GM12892 (cell line): Measurements from ENCODE around the gene PARD6G.

ENCODE experiments used
- POLR2A ChIP-seq: IDR thresholded peaks from 2 replicates; pipeline ENCODE4 v1.6.1; 2011; ENCODE audit warnings: low read depth, low read length, control low read depth
- POLR2AphosphoS5 ChIP-seq: IDR thresholded peaks from 2 replicates; pipeline ENCODE4 v1.6.1; 2011; ENCODE audit warnings: low read depth, low read length, control low read depth
- TAF1 ChIP-seq: IDR thresholded peaks from 2 replicates; pipeline ENCODE4 v1.6.1; 2011; ENCODE audit warnings: low read depth, mild to moderate bottlenecking, control low read depth, low read length, borderline replicate concordance

- TF ChIP-seq POLR2A (no peak), POLR2AphosphoS5 (no peak), TAF1 (no peak)
Measured at GRCh38 chr18:80254971-80255500, 7.7 kb upstream of the PARD6G start.
